ENCODE measurements around the gene CASKIN2.

DNA sequence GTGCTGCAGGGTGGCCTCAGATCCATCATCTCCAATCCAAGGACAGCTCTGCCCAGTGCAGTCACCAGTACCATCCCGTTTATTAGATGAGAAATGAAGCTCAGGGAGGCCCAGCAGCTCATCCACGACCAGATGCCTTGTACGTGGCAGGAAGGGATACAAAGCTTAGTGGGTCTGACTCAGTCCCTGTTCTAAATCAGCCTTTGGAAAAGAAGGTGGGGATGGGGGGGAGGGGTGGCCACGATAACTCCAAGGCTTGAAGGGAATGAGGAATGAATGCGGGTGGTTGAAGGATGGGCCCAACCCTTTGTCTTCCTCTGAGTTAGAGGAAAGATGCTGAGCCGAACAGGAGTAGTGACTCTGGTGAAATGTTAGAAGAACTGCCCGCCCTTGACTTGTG is 35.9 kb upstream of the CASKIN2 start:
- TF ChIP-seq, protein P1, sequence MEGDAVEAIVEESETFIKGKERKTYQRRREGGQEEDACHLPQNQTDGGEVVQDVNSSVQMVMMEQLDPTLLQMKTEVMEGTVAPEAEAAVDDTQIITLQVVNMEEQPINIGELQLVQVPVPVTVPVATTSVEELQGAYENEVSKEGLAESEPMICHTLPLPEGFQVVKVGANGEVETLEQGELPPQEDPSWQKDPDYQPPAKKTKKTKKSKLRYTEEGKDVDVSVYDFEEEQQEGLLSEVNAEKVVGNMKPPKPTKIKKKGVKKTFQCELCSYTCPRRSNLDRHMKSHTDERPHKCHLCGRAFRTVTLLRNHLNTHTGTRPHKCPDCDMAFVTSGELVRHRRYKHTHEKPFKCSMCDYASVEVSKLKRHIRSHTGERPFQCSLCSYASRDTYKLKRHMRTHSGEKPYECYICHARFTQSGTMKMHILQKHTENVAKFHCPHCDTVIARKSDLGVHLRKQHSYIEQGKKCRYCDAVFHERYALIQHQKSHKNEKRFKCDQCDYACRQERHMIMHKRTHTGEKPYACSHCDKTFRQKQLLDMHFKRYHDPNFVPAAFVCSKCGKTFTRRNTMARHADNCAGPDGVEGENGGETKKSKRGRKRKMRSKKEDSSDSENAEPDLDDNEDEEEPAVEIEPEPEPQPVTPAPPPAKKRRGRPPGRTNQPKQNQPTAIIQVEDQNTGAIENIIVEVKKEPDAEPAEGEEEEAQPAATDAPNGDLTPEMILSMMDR (conservative IDR thresholded peaks at IDR 0.05; ENCODE audit: low read length) = no peak
- TF ChIP-seq EZH2phosphoT487 (IDR thresholded peaks at IDR 0.05; ENCODE audit: borderline replicate concordance, low read depth, low read length) = no peak

Data from OCI-LY7 (cell line).